Neural progenitor cell (in vitro differentiated cells): ENCODE measurements around the gene HOXC13. TPM values are rescaled to one million over a fixed set of nuclear protein-coding genes. Genes with fewer than 3 reads are reported as not detected.

Source experiments
- DNase-seq: peaks from one replicate; pipeline ENCODE4 v3.0.0-alpha.2; 2016; ENCODE audit warnings: low spot score
- H2AFZ ChIP-seq: fragments of 200-600 bp; sonication (generic); replicated peaks from 2 replicates; pipeline ENCODE4 v1.6.1; 2016; ENCODE audit warnings: antibody characterized with exemption
- H3F3A ChIP-seq: fragments of 200-600 bp; sonication (generic); 2 replicates; pipeline ENCODE4 v1.6.1; 2016; ENCODE audit warnings: antibody characterized with exemption, low read depth
- H3K27ac ChIP-seq: fragments of 200-600 bp; sonication (generic); 2 replicates; pipeline ENCODE4 v1.5.1; 2016; ENCODE audit warnings: mild to moderate bottlenecking
- H3K27me3 ChIP-seq: fragments of 200-600 bp; sonication (generic); 2 replicates; pipeline ENCODE4 v1.6.1; 2016; ENCODE audit warnings: mild to moderate bottlenecking, moderate library complexity
- H3K36me3 ChIP-seq: fragments of 200-600 bp; sonication (generic); 2 replicates; pipeline ENCODE4 v1.5.1; 2016
- H3K4me1 ChIP-seq: fragments of 200-600 bp; sonication (generic); 2 replicates; pipeline ENCODE4 v1.6.1; 2016; ENCODE audit warnings: mixed run types
- H3K4me2 ChIP-seq: fragments of 200-600 bp; sonication (generic); 2 replicates; pipeline ENCODE4 v1.6.1; 2016
- H3K4me3 ChIP-seq: fragments of 200-600 bp; sonication (generic); 2 replicates; pipeline ENCODE4 v1.5.1; 2016
- H3K79me2 ChIP-seq: fragments of 200-600 bp; sonication (generic); 2 replicates; pipeline ENCODE4 v1.6.1; 2016; ENCODE audit warnings: low read depth
- H3K9ac ChIP-seq: fragments of 200-600 bp; sonication (generic); 2 replicates; pipeline ENCODE4 v1.6.1; 2016
- H3K9me3 ChIP-seq: fragments of 200-600 bp; sonication (generic); 2 replicates; pipeline ENCODE4 v1.5.1; 2016; ENCODE audit warnings: low read depth
- H4K20me1 ChIP-seq: fragments of 200-600 bp; sonication (generic); 2 replicates; pipeline ENCODE4 v1.6.1; 2016; ENCODE audit warnings: low read depth
- H3K27ac Mint-ChIP-seq: 3 replicates; pipeline ENCODE4 v1.8.0; 2021; ENCODE audit warnings: mixed read lengths
- H3K27me3 Mint-ChIP-seq: 2 replicates; pipeline ENCODE4 v1.8.0; 2022; ENCODE audit warnings: low read depth, mild to moderate bottlenecking, inconsistent platforms, moderate library complexity, mixed read lengths; ENCODE audit not compliant: insufficient read depth
- H3K36me3 Mint-ChIP-seq: 3 replicates; pipeline ENCODE4 v1.8.0; 2021; ENCODE audit warnings: mixed read lengths
- H3K4me1 Mint-ChIP-seq: 3 replicates; pipeline ENCODE4 v1.8.0; 2021; ENCODE audit warnings: mixed read lengths
- H3K4me3 Mint-ChIP-seq: 3 replicates; pipeline ENCODE4 v1.8.0; 2021; ENCODE audit warnings: mild to moderate bottlenecking, moderate library complexity, mixed read lengths
- H3K9me3 Mint-ChIP-seq: 3 replicates; pipeline ENCODE4 v1.8.0; 2020; ENCODE audit warnings: mixed read lengths
- CTCF ChIP-seq: fragments of 200-600 bp; sonication (generic); IDR thresholded peaks from 2 replicates; pipeline ENCODE4 v1.5.1; 2017; ENCODE audit warnings: antibody characterized with exemption, mild to moderate bottlenecking
- EZH2 ChIP-seq: fragments of 200-600 bp; sonication (generic); IDR thresholded peaks from 2 replicates; pipeline ENCODE4 v1.6.1; 2017; ENCODE audit warnings: antibody characterized with exemption, mild to moderate bottlenecking, moderate library complexity
- EZH2phosphoT487 ChIP-seq: fragments of 200-600 bp; sonication (generic); IDR thresholded peaks from 2 replicates; pipeline ENCODE4 v1.6.1; 2017; ENCODE audit warnings: antibody characterized with exemption
- total RNA-seq: library from RNA; depleted of rRNA; stranded (reverse); fragments of >200 nt; gene quantifications from 2 replicates; pipeline ENCODE4 v1.2.3, GENCODE V29; 2015; ENCODE audit warnings: low replicate concordance

The HOXC13 gene
- total RNA-seq, 1 donor from 2014 or later, result not detected

GRCh38 chr12:53929527-53929926, 9.1 kb upstream of the HOXC13 start:
- TF ChIP-seq EZH2 (no peak), EZH2phosphoT487 (no peak), CTCF (no peak)
- no peak overlapping the region for H2AFZ ChIP-seq
- H4K20me1 ChIP-seq, result peaks cover 9% of the 10 kb centered on the region
- Mint-ChIP-seq H3K4me3 (no peak overlapping the region), H3K9me3 (peaks cover 10% of the 10 kb centered on the region), H3K4me1 (no peaks in the 10 kb centered on the region), H3K36me3 (no peaks in the 10 kb centered on the region), H3K27me3 (peaks cover 94% of the 10 kb centered on the region), H3K27ac (no peak overlapping the region)
- no peak for DNase-seq
- peaks cover 100% of the 10 kb centered on the region for H3K27me3 ChIP-seq
- H3K9me3 ChIP-seq, result no peaks in the 10 kb centered on the region
- no peak overlapping the region for H3K27ac ChIP-seq
- no peak overlapping the region for H3K4me3 ChIP-seq
- no peaks in the 10 kb centered on the region for H3K36me3 ChIP-seq
- H3K4me2 ChIP-seq, result no peak overlapping the region
- no peak overlapping the region for H3K9ac ChIP-seq
- H3F3A ChIP-seq, result no peaks in the 10 kb centered on the region
- no peaks in the 10 kb centered on the region for H3K4me1 ChIP-seq
- no peaks in the 10 kb centered on the region for H3K79me2 ChIP-seq

- DNase-seq, result no peak
- H3K9ac ChIP-seq, result no peak overlapping the region
- H3K79me2 ChIP-seq, result no peaks in the 10 kb centered on the region
- H3K36me3 Mint-ChIP-seq, result no peaks in the 10 kb centered on the region
- no peak overlapping the region for H3K27ac ChIP-seq
- no peak overlapping the region for H3K4me3 ChIP-seq
- peaks cover 100% of the 10 kb centered on the region for H3K27me3 ChIP-seq
- no peak for TF ChIP-seq CTCF
- TF ChIP-seq EZH2phosphoT487, result peak; percentile 50
- TF ChIP-seq EZH2, result peak; percentile 87
- H3K27me3 Mint-ChIP-seq, result peaks cover 98% of the 10 kb centered on the region
- no peak overlapping the region for H3K4me2 ChIP-seq
- H3K27ac Mint-ChIP-seq, result no peak overlapping the region
- H3K36me3 ChIP-seq, result no peaks in the 10 kb centered on the region
- H4K20me1 ChIP-seq, result peaks cover 17% of the 10 kb centered on the region
- no peak overlapping the region for H3K4me3 Mint-ChIP-seq
- no peak overlapping the region for H2AFZ ChIP-seq
- no peaks in the 10 kb centered on the region for H3F3A ChIP-seq
- no peaks in the 10 kb centered on the region for H3K4me1 Mint-ChIP-seq
- H3K9me3 Mint-ChIP-seq, result peaks cover 15% of the 10 kb centered on the region
- H3K4me1 ChIP-seq, result no peaks in the 10 kb centered on the region
- no peaks in the 10 kb centered on the region for H3K9me3 ChIP-seq
Measured at GRCh38 chr12:53930591-53931255, 7.9 kb upstream of the HOXC13 start.

GRCh38 chr12:53931844-53932581, 6.6 kb upstream of the HOXC13 start:
- no peaks in the 10 kb centered on the region for H3K79me2 ChIP-seq
- no peaks in the 10 kb centered on the region for H3K4me1 ChIP-seq

More at GRCh38 chr12:53931844-53932581, 6.6 kb upstream of the HOXC13 start:
- no peak overlapping the region for H3K4me3 ChIP-seq
- no peak for DNase-seq
- Mint-ChIP-seq H3K27me3 (peaks cover 98% of the 10 kb centered on the region), H3K27ac (no peak overlapping the region), H3K4me3 (no peak overlapping the region), H3K4me1 (no peaks in the 10 kb centered on the region), H3K9me3 (peaks cover 15% of the 10 kb centered on the region), H3K36me3 (no peaks in the 10 kb centered on the region)
- TF ChIP-seq EZH2 (no peak), EZH2phosphoT487 (no peak), CTCF (no peak)
- no peaks in the 10 kb centered on the region for H3K9me3 ChIP-seq
- no peak overlapping the region for H2AFZ ChIP-seq
- H3K36me3 ChIP-seq, result no peaks in the 10 kb centered on the region
- no peak overlapping the region for H3K9ac ChIP-seq
- peaks cover 100% of the 10 kb centered on the region for H3K27me3 ChIP-seq
- no peak overlapping the region for H3K4me2 ChIP-seq
- peaks cover 20% of the 10 kb centered on the region for H4K20me1 ChIP-seq
- no peak overlapping the region for H3K27ac ChIP-seq
- H3F3A ChIP-seq, result no peaks in the 10 kb centered on the region
